Smooth muscle cell of the brain vasculature (primary cell): ENCODE data around the gene RRAS2.
"Not testable (repeated sequence)": the region's sequence is repeated elsewhere in the genome, so short reads cannot be mapped to it uniquely, and the experiment has no call there.

Source experiments
- DNase-seq: peaks from one replicate; pipeline ENCODE4 v3.0.0-alpha.2; 2012; ENCODE audit warnings: low read depth, low spot score

Gene RRAS2

DNA sequence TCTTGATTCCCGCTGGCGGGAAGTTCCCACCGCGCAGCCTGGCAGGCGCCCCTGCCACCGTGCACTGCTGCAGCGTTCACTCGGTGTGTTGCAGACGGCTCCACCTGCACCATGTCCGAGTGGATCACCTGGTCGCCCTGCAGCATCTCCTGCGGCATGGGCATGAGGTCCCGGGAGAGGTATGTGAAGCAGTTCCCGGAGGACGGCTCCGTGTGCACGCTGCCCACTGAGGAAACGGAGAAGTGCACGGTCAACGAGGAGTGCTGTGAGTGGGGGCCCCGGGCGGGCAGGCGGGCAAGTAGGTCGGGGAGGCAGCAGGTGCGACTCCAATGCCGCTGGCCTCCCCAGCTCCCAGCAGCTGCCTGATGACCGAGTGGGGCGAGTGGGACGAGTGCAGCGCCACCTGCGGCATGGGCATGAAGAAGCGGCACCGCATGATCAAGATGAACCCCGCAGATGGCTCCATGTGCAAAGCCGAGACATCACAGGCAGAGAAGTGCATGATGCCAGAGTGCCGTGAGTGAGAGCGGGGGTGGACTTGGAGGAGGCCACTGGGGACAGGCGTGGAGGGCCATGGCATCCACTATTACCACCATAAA lies 99.7 kb downstream of the RRAS2 start:
- DNase-seq: no peak

DNA sequence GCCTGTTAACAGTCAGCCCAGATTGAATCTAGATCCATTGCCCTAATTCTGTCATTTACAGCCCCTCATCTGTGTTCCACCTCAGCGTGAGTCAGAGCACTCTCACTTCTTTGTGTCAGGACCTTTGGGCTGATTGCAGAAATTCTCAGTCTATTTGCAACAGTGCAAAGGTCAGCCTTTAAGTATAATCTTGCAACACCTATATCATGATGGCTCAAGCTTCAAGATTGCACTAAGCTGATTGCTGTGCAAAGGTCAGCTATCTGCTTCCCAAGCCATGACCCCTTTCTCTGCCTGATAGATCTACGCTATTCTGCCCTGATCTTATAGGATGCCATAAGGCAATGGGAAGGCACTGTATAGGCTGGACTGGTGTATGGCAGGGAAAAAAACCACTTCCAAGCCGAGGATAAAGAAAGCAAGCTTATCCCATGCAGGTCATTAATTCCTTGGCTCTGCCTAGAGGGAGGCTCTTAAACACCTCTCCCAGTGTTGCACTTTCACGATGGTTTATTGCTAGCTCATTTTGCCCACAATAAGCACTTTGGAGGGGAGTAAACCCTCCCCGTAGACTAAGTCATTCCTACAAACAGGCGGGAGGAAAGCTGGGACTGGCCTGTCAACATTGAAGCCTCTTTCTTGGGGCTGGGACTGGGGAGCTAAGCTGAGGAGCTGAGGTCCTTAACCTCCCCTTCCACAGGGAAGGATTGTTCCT lies 100.6 kb downstream of the RRAS2 start:
- DNase-seq: no peak

DNA sequence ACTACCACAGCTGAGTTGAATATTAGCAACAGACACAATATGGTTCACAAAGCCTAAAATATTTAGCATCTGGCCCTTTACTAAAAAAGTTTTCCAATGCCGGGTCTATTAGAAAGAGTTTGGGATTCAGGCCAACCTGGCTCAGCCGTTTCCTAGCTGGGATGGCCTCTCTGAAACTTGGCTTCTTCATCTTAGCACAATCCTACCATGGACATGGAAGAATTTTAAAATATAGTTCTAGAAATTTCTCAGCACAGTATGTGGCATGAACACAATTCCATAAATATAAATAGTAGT lies 103.8 kb downstream of the RRAS2 start:
- DNase-seq: no peak

DNA sequence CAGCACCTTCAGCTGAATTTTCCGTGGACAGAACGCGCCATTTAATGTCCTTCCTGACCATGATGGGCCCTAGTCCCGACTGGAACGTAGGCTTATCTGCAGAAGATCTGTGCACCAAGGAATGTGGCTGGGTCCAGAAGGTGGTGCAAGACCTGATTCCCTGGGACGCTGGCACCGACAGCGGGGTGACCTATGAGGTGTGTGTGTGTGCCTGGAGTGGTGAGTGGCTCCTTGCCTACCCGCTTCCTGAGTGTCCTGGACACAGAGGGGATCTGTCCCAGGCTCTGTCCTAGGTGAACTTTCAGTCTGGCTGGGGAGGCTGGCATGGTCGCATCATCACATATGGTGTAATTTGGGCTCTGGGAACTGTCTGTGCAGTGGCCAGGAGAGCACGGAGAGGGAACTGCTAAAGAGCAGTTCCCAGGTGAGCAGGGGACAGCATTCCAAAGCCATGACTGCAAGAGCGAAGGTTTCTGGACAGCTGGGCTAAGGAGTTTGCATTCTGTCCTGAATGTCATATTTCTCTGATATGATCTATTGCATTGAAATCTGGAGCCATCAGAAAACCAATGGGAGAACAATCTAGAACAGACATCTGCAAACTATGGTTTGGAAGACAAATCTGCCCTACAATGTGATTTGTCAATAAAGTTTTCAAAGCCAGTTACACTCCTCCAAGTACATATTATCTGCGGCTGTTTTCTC lies 104.3 kb downstream of the RRAS2 start:
- DNase-seq: no peak

DNA sequence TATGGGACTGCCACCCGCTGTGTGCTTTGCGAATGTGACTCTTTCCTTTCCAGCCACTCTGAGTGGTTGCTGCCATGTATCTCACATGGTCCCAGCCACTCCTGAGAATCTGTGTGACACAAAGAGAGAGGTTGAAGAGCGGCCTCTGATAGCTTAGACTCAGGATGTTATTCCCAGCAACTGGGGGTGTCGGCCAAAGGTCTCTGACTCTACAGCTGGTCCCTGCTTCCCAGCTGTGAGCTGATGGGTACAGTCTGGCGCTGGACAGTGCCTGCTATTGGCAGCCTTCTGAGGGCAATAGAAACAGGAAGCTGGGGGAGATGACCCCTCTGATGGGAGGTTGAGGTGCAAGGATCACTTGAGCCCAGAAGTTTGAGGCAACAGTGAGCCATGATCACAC lies 105.1 kb downstream of the RRAS2 start:
- DNase-seq: no peak

DNA sequence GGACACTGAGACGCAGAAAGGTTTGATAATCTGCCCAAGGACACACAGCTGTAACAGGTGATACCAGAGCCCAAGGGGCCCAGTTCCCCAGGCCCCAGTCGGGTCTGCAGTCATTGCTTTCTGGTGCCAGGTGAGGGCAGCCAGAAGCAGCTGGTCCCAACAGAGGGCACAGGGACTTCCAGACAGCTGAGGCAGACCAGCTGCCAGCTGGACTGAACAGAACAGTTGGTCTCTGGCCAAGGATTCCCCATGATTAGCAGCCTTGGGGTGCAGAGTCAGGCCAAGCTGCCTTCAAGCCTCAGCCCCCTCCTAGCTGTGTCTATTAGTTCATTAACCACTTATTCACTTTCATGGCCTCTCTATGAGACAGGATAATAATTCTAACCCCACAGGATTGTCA lies 105.6 kb downstream of the RRAS2 start:
- DNase-seq: no peak

DNA sequence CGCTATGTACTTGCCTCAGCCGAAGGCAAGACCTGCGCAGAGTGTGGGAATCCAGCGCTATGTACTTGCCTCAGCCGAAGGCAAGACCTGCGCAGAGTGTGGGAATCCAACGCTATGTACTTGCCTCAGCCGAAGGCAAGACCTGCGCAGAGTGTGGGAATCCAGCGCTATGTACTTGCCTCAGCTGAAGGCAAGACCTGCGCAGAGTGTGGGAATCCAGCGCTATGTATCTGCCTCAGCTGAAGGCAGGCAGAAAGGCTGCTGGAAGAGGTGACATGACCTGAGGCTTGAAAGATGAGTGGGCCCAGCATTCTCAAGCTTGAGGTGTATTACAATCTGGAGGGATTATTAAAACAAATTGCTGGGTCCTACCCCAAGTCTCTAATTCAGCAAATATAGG lies 106.5 kb downstream of the RRAS2 start:
- DNase-seq: not testable (repeated sequence)

DNA sequence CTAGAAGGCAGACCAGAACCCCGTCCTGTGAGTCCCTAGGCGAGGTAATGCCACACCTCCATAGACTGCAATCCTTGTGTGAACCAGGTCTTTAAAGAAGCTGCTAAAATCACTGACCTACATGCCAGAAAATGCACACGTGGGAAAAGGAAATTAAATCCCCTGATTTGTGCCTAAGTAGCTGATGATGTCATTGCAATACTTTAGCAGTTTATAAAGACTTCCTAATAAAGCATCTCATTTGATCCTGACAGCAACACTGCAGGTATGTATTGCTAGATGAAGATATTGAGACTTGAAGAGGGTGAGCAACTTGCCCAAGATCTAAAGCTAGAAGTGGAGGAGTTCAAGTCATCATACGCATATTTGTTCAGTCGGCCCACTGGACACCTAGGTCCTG lies 107.2 kb downstream of the RRAS2 start:
- no peak for DNase-seq

DNA sequence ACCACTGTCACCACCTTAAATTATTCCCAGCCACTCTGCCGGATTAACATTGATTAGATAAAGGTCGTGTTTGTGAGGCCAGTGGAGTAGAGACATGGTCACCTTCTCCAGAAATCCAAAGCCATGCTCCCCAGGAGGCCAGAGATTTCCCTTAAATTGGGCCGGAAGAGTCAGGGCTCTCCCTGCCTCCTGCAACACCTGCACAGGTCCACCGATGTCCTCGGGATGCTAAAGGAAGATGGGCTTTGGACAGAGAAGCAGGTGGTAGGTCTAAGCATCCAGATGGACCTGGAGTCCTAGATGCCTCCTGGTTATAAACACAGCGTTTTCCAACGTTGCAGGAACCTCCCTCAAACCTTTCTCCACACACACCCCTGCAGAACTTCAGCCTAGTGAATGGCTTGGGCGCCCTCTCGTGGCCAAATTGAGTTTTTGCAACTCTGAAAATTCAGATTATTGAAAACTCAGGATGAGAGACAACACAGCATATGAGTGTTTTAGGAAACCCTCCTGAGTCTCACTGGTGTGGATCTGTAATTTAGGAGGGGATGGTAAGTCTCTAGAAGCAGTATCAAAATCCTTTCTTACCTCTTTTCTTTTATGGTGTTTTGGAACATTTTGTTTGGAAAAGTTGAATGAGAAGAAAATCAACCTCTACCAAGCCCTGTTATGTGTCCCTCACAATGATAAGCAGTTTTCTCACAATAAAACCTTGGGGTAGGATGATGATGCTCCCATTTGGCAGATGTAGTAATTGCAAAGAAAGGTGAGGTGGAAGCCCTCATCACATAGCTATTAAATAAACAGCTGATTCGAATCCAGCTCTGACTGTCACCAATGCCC lies 109.6 kb downstream of the RRAS2 start:
- peak; percentile 17 for DNase-seq

DNA sequence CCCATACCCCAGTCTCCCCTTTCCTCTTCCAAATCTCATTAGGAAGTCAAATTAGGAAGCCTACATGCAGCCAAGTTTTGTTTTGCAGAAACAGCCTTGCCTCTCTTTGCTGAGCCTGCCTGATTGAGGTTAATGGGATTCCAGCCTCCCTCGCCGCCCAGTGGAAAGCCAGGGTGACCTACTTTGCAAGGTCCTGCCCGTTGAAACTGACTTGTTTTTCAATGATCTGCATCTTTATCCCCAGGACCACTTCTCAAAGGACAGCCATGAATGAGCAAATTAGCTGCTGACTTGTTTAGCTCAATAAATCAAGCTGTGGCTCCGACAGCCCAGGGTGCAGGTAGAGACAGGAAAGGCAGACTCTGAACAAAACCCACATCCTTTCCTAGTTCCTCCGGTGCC lies 110.4 kb downstream of the RRAS2 start:
- no peak for DNase-seq

DNA sequence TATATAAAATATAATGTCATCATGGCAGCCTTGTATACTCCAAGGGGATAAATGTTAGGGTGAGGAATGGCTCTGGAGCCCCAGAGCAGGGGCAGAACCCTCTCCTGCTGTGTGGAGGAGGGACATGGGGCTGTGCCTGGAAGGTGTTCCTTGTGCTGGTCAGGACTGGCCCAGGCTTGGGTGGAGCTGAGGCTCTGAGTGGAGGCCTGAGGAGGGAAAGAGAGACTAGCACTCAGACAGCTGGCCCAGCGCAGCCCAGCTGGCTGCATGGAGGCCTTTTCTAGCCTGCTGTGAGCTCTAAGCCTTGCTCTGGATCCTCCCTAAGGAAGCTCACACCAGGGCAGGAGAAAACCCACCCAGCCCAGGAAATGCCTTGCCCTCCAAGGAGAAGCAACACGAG lies 113.5 kb downstream of the RRAS2 start:
- no peak for DNase-seq

DNA sequence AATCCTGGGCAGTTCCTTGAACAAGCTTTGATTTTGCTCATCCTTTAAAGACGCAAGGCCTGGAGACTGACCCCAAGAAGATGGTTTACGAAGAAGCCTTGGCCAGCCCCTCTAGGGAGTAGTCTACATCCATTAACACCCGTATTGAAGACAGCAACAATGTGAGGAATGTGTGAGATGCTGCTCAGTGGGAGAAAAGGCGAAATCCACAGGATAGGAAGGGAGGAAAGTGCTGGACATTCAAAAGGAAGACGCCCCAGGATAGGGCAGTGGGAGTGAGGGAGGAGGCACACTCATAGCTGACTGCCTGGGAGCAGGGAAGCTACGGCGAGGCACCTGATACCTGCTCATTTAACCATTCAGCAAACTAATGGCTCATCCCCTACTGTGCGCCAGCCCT lies 114.1 kb downstream of the RRAS2 start:
- DNase-seq: no peak

DNA sequence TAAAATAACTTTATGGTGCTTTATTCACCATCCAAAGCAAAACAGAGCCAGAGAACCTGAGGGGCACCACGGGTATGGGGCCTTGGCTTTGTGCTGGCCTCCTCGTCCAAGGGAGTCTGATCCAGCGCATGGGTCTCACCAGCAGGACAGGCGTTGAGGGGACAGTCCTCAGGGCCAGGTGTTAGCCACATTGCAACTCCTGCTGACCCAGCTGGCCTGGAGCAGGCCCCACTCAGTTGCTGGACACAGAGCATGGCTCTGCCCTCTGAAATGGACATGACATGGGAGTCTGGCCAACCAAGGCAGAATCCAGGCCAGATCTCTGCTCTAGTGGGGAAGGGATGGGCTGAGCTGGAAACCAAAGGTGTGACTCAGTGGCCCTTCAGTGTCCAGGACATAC lies 116.2 kb downstream of the RRAS2 start:
- no peak for DNase-seq

DNA sequence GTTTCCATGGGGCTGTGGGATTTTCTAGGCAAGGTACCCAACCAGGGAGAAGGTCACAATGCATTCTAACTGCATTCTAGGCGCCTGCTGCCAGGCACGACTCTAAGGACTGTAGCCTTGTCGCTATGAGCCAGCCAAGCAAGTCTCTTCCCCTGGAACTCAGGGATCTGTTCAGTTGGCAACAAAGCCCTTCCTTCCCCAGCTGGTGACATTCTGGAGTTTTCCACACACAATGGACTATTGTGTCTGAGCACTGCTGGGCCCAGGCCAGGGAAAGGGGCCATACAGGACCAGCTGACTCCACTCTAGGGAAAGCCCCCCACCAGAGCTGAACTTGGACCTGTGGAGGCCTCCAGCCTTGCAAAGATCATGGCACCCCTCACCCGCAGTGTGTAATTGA lies 116.8 kb downstream of the RRAS2 start:
- no peak for DNase-seq

DNA sequence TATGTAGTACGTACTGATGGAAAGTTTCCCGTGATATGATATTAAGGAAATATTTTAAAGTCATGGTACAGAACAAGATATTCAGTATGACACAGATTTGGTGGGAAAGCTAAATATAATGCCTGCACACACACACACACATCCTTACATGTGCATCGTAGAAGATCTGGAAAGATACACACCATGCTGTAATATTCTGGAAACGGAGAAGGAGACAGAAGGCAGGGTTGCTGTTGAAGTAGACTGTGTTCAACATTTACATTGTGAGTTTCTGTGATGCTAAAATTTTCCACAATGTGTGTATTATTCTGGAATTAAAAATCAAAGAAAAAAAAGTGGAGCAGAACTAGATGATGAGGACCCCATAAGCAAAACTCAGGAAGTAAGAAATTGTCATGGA lies 118.0 kb downstream of the RRAS2 start:
- no peak for DNase-seq

DNA sequence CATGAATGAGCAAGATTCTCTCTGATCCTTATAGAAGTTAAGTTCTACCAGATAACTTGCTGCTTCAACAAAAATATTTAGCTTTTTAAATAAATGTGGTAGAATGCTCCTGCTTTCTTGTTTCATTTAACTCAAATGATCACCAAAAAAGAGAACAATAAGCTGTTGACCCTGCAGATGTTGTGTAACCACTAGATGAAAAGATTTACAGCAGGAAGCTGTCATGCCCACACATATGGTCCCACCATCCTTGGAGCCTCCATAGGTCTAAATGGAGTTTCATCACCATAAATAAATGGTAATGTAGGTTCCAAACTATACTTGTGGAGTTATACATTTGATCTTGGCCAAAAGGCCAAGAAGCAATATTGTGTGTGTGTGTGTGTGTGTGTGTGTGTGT lies 118.8 kb downstream of the RRAS2 start:
- DNase-seq: no peak

DNA sequence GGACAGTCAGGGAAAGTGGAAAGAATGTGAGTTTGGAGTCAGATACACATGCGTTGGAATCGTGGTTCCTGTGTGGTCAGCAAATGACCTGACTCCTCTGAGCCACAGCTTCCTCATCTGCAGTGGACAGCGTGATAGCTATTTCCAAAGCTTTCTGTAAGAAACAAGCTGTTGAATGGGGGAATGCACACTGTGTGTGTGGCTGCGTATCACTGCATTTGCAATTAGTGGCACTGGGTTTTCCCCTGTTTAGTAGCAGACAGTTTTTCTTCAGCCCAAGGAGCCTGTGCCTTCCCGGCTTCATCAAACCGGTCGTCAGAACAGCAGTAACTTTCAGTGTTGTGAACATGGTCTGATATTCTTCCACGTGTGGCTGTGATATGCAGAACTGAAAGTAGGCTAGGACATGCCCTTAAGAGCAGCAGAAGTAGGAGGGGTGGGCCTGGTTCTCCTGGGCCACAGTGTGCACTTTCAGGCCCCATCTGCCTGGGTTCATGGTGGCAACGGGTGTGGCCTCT lies 121.5 kb downstream of the RRAS2 start:
- no peak for DNase-seq

DNA sequence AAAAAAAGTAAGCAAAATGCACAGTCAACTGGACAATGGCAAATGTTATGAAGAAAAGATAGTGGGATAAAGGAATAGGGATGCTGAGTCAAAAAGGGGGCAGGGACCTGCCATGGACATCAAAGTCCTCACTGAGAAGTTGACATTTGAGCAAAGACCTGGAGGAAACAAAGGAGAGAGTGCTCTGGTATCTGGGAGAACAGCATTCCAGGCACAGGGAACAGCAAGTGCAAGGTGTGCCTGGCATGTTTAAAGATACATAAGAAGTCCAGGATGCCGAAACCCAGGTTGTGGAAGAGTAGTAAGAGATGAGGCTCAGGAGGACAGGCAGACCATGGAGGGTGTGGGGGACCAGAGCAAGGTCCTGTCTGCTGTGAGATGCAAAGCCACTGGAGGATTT lies 123.3 kb downstream of the RRAS2 start:
- DNase-seq: no peak

DNA sequence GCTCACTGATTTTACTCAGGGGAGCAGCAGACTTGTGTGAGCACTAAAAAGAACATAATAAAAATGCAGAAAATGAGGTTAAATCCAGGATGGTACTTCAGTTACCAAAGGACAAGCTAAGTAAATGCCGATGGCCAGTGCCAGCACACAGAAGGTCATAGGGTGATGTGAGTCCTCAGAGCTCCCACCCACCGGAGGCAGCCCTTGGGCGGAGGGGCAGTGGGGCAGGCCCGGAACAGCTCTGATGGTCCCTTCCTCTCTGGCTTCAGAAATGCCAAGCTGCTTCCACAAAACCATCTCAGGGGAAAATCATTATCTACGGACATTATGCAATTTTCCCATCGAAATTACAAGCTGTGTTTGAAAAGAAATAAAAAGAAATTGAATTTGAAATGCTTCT lies 124.5 kb downstream of the RRAS2 start:
- no peak for DNase-seq

DNA sequence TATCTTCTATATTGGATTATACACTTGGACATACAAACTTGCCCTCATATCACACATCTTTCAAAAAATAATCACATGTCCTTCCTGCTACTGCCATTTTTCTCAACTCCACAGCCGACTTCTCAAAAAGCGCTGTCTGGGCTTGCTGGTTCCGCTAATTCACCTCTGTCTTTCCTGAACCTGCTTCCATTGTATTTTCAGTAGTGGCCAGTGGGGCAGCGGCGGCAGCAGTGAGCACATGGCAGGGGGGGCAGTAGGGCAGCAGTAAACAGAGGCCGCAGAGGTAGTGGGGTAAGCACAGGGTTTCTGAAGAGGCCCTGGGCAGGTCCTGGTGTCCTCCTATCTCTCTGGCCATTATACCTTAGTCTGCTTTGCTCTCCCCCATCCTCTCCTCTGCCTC lies 126.3 kb downstream of the RRAS2 start:
- no peak for DNase-seq

DNA sequence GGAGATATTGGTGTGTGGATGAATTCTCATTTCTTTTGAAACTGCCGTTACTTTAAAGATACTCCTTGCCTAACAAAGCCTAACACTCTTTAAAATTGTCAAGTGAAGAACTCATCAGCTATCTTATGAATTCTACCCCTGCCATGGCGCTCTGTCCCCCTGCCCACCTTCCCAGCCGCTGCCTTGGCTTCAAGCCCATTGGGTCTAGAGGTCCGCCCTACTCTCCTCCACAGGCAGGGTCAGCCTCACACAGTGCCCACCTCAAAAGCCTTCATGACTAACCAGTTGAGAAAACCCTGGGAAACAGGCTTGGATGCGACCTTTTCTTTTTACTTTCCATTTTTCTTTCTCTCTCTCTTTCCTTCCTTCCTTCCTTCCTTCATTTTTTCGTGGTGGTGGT lies 128.6 kb downstream of the RRAS2 start:
- no peak for DNase-seq

DNA sequence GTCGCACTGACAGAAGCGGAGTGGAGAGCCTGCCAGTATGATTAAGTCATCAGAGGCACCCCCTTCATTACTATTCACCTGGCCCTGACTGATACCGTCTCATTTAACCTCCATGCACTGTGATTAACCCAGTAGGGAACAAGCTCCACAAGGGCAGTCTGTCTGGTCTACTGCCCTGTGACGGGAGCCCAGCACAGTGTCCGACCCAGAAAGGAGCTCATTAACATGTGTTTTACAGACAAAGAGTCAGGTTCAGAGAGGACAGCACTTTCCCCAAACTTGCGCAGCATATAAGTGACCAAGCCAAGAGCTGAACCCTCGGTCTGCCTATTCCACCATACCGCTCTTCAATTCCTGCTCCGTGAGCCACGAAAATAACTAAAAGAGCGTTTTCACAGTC lies 129.5 kb downstream of the RRAS2 start:
- no peak for DNase-seq
